HepG2 (cell line): Measurements from ENCODE around the gene BCAS1. TPM values are rescaled to one million over a fixed set of nuclear protein-coding genes. Genes with fewer than 3 reads are reported as not detected.

ENCODE experiments used
- ATAC-seq: fragments of 200-7000 bp; cut with Tn5 transposase; 3 replicates; pipeline ENCODE4 v1.9.1; 2020; ENCODE audit warnings: mild to moderate bottlenecking, moderate library complexity
- BruUV-seq: library from RNA; stranded (reverse); fragments of 400-500 nt; replicated peaks from 2 replicates; lab custom pipeline; 2021; lab: Mats Ljungman, UMichigan
- CTCF ChIA-PET: fragments of 300-600 bp; formaldehyde crosslinking; extraction: SDS; loops from one replicate; lab custom pipeline; 2021; ENCODE audit warnings: low total read pairs, inconsistent platforms, low intra/inter-chr PET ratio; lab: Yijun Ruan, JAX
- POLR2A ChIA-PET: fragments of 350-600 bp; sonication (Branson Sonifier 250); formaldehyde crosslinking; loops from one replicate; lab custom pipeline; 2020; ENCODE audit warnings: antibody characterized with exemption, inconsistent platforms; lab: Yijun Ruan, JAX
- DNase-seq: peaks from one replicate; pipeline ENCODE4 v3.0.0-alpha.2; 2015; ENCODE audit warnings: low spot score
- FAIRE-seq: peaks from 3 replicates; lab custom pipeline; 2011; peaks lifted over from hg19 to GRCh38; lab: Jason Lieb, UNC
- H2AFZ ChIP-seq: one replicate; pipeline ENCODE4 v1.6.1; 2011; ENCODE audit warnings: low read length, inconsistent platforms
- H3K27ac ChIP-seq: fragments of 300-600 bp; 3 replicates; pipeline ENCODE4 v1.8.0; 2011; ENCODE audit warnings: mixed run types, mild to moderate bottlenecking, mixed read lengths, low read length, inconsistent platforms; ENCODE audit not compliant: insufficient read depth; ENCODE audit errors: extremely low read length
- H3K27me3 ChIP-seq, 2 experiments: fragments of 200-600 bp in 1 of 2; 2 replicates in 1 of 2; 3 replicates in 1 of 2; pipeline versions ENCODE4 v1.6.0 to v1.8.0; 2011; ENCODE audit warnings: low read length in 2 of 2, mild to moderate bottlenecking in 2 of 2, moderate library complexity in 2 of 2, inconsistent platforms in 1 of 2; ENCODE audit not compliant: insufficient read depth in 2 of 2, control insufficient read depth in 1 of 2
- H3K36me3 ChIP-seq, 2 experiments: fragments of 200-600 bp in 1 of 2; replicated peaks in 1 of 2; 2 replicates in 1 of 2; 3 replicates in 1 of 2; pipeline versions ENCODE4 v1.5.1 to v1.8.0; 2011; ENCODE audit warnings: low read length in 2 of 2, inconsistent platforms in 1 of 2; ENCODE audit not compliant: insufficient read depth in 2 of 2, control insufficient read depth in 1 of 2
- H3K4me1 ChIP-seq: 2 replicates; pipeline ENCODE4 v1.5.1; 2012; ENCODE audit warnings: low read length, inconsistent platforms; ENCODE audit not compliant: insufficient read depth
- H3K4me2 ChIP-seq: 2 replicates; pipeline ENCODE4 v1.6.0; 2011; ENCODE audit warnings: low read depth, low read length, inconsistent platforms
- H3K4me3 ChIP-seq, 3 experiments: fragments of 200-600 bp in 1 of 3; sonication (generic), shearing (Covaris generic) in 1 of 3; replicated peaks in 1 of 3; 2 replicates each; pipeline ENCODE4 v1.5.1; 2011 to 2016; ENCODE audit warnings: low read length in 3 of 3, inconsistent platforms in 2 of 3, low read depth in 2 of 3, mild to moderate bottlenecking in 2 of 3, control low read depth in 1 of 3, mixed read lengths in 1 of 3; ENCODE audit not compliant: insufficient read depth in 1 of 3
- H3K79me2 ChIP-seq: one replicate; pipeline ENCODE4 v1.6.1; 2011; ENCODE audit warnings: low read length, inconsistent platforms; ENCODE audit not compliant: insufficient read depth
- H3K9ac ChIP-seq: 2 replicates; pipeline ENCODE4 v1.6.0; 2011; ENCODE audit warnings: mild to moderate bottlenecking, low read depth, low read length, inconsistent platforms; ENCODE audit not compliant: insufficient read depth
- H3K9me3 ChIP-seq: 2 replicates; pipeline ENCODE4 v1.5.1; 2012; ENCODE audit warnings: mild to moderate bottlenecking, low read length
- H4K20me1 ChIP-seq: 2 replicates; pipeline ENCODE4 v1.6.0; 2011; ENCODE audit warnings: inconsistent platforms, mild to moderate bottlenecking, low read length, moderate library complexity; ENCODE audit not compliant: insufficient read depth
- ATF7-NPFF ChIP-seq: sonication (generic); formaldehyde crosslinking; IDR thresholded peaks from 2 replicates; pipeline ENCODE4 v1.8.1; 2023; ENCODE audit warnings: mild to moderate bottlenecking, low read depth, missing genetic modification reagents, moderate library complexity
- CAMTA2 ChIP-seq: sonication (generic); formaldehyde crosslinking; IDR thresholded peaks from 2 replicates; pipeline ENCODE4 v1.4.0; 2020; ENCODE audit warnings: mild to moderate bottlenecking, missing genetic modification reagents, borderline replicate concordance
- KDM2A ChIP-seq: sonication (generic); formaldehyde crosslinking; IDR thresholded peaks from 2 replicates; pipeline ENCODE4 v1.4.0; 2020; ENCODE audit warnings: low read depth, missing genetic modification reagents, borderline replicate concordance
- MAF1 ChIP-seq: sonication (generic); formaldehyde crosslinking; IDR thresholded peaks from 2 replicates; pipeline ENCODE4 v1.5.0; 2020; ENCODE audit warnings: missing genetic modification reagents, borderline replicate concordance
- MTA1 ChIP-seq: sonication (generic); formaldehyde crosslinking; IDR thresholded peaks from 2 replicates; pipeline ENCODE4 v1.4.0; 2020; ENCODE audit warnings: missing genetic modification reagents, mild to moderate bottlenecking, borderline replicate concordance
- MTF2 ChIP-seq: sonication (generic); formaldehyde crosslinking; IDR thresholded peaks from 2 replicates; pipeline ENCODE4 v1.5.0; 2020; ENCODE audit warnings: missing genetic modification reagents, borderline replicate concordance
- SIX4 ChIP-seq: sonication (generic); formaldehyde crosslinking; IDR thresholded peaks from 2 replicates; pipeline ENCODE4 v1.4.0; 2020; ENCODE audit warnings: missing genetic modification reagents
- TP53 ChIP-seq: sonication (generic); formaldehyde crosslinking; conservative IDR thresholded peaks from 2 replicates; pipeline ENCODE4 v1.4.0; 2020; ENCODE audit warnings: missing genetic modification reagents
- ZNF496 ChIP-seq: sonication (generic); formaldehyde crosslinking; IDR thresholded peaks from 2 replicates; pipeline ENCODE4 v1.8.1; 2023; ENCODE audit warnings: mild to moderate bottlenecking, moderate library complexity, missing genetic modification reagents; ENCODE audit not compliant: insufficient replicate concordance
- WGBS: methylation state at CpG from one replicate; pipeline ENCODE4 v1.1.6; 2017; ENCODE audit warnings: low lambda C conversion rate; 5-methylcytosine and 5-hydroxymethylcytosine counted together
- in situ Hi-C: cut with HindIII; loops from 2 replicates; pipeline ENCODE4 v1.10.0; 2017; ENCODE audit warnings: low pct_unique_long_range_greater_than_20kb; ENCODE audit not compliant: extremely low pct_ligation_motif_present
- intact Hi-C: fragments of 100-400 bp; cut with micrococcal nuclease; formaldehyde crosslinking; loops from one replicate; pipeline ENCODE4 v1.10.0; 2022; ENCODE audit not compliant: unreplicated experiment
- polyA plus RNA-seq, 8 experiments: library from polyadenylated mRNA; depleted of rRNA in 3 of 8; stranded (reverse) in 7 of 8; unstranded in 1 of 8; fragments of >200 nt; fragmentation: Illumina TruSeq in 4 of 8; extraction: Trizol in 4 of 8; gene quantifications; 2 replicates each; pipeline versions ENCODE4 v1.2.1 to v1.2.3, GENCODE V29; 2011 to 2016; ENCODE audit warnings: low read depth in 4 of 8, missing spikeins in 1 of 8, mixed read lengths in 1 of 8; ENCODE audit not compliant: insufficient read depth in 1 of 8
- total RNA-seq, 5 experiments: library from RNA; depleted of rRNA; stranded (reverse); fragments of >200 nt; fragmentation: Illumina TruSeq; extraction: Trizol; gene quantifications; 2 replicates each; pipeline ENCODE4 v1.2.3, GENCODE V29; 2016; ENCODE audit warnings: low read depth in 1 of 5
- TF ChIP-seq, protein P1 (sequence below): sonication (generic); formaldehyde crosslinking; IDR thresholded peaks from 2 replicates; pipeline ENCODE4 v1.5.0; 2020; ENCODE audit warnings: mild to moderate bottlenecking, missing genetic modification reagents
- TF ChIP-seq, protein P2 (sequence below): sonication (generic); formaldehyde crosslinking; IDR thresholded peaks from 2 replicates; pipeline ENCODE4 v1.5.1; 2020; ENCODE audit warnings: mild to moderate bottlenecking, missing genetic modification reagents, moderate library complexity

The BCAS1 gene
- total and polyA plus RNA-seq, 2 of the 13 experiments (the other 11 are each of a cell fraction or from before 2014, with no cell fraction given), result 0.55 to 0.91 TPM

DNA sequence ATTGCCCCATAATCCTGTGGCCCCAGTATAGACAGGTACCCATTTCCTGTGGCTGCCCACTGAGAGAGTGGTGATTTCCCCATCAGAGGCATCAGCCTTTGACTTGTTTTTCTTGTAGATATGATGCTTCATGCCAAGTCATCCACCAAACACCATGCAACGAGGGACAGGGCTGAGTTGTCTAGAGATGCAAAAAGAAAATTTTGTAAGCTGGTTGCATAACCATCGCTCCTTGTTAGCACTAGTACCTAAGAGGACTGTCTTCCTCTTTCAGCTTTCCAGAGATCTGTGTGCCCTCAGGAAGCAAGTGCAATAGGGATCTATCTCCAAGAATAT, 166.8 kb downstream of the BCAS1 start:
- intact Hi-C loops, result no loop called here
- TF ChIP-seq KDM2A (CRISPR knock-in tag) (no peak), ATF7-NPFF (CRISPR knock-in tag) (no peak), MAF1 (CRISPR knock-in tag) (no peak), CAMTA2 (CRISPR knock-in tag) (no peak), TP53 (CRISPR knock-in tag) (no peak), MTA1 (CRISPR knock-in tag) (no peak), MTF2 (CRISPR knock-in tag) (no peak), ZNF496 (no peak), SIX4 (no peak)
- TF ChIP-seq, protein P1, sequence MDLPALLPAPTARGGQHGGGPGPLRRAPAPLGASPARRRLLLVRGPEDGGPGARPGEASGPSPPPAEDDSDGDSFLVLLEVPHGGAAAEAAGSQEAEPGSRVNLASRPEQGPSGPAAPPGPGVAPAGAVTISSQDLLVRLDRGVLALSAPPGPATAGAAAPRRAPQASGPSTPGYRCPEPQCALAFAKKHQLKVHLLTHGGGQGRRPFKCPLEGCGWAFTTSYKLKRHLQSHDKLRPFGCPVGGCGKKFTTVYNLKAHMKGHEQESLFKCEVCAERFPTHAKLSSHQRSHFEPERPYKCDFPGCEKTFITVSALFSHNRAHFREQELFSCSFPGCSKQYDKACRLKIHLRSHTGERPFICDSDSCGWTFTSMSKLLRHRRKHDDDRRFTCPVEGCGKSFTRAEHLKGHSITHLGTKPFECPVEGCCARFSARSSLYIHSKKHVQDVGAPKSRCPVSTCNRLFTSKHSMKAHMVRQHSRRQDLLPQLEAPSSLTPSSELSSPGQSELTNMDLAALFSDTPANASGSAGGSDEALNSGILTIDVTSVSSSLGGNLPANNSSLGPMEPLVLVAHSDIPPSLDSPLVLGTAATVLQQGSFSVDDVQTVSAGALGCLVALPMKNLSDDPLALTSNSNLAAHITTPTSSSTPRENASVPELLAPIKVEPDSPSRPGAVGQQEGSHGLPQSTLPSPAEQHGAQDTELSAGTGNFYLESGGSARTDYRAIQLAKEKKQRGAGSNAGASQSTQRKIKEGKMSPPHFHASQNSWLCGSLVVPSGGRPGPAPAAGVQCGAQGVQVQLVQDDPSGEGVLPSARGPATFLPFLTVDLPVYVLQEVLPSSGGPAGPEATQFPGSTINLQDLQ (CRISPR knock-in tag), result no peak
- TF ChIP-seq, protein P2, sequence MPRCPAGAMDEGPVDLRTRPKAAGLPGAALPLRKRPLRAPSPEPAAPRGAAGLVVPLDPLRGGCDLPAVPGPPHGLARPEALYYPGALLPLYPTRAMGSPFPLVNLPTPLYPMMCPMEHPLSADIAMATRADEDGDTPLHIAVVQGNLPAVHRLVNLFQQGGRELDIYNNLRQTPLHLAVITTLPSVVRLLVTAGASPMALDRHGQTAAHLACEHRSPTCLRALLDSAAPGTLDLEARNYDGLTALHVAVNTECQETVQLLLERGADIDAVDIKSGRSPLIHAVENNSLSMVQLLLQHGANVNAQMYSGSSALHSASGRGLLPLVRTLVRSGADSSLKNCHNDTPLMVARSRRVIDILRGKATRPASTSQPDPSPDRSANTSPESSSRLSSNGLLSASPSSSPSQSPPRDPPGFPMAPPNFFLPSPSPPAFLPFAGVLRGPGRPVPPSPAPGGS (CRISPR knock-in tag), result no peak
- Histone ChIP-seq H3K36me3 (no peaks in the 10 kb centered on the region), H3K4me3 (no peak overlapping the region), H3K4me1 (peaks cover 32% of the 10 kb centered on the region), H3K79me2 (no peaks in the 10 kb centered on the region), H3K27ac (no peak overlapping the region), H2AFZ (no peak overlapping the region), H4K20me1 (no peaks in the 10 kb centered on the region), H3K9me3 (no peaks in the 10 kb centered on the region), H3K4me2 (no peak overlapping the region), H3K9ac (no peak overlapping the region), H3K27me3 (peaks cover 0 to 10% of the 10 kb centered on the region in 2 experiments; a peak in 2 of 5 replicates)
- FAIRE-seq (no peak), DNase-seq (no peak), ATAC-seq (no peak)
- in situ Hi-C loops, result no loop called here
- WGBS, result 45% methylated on average over 2 of the region's 2 CpGs
- BruUV-seq, result no TSS peak
- CTCF ChIA-PET, result no interaction called here
- POLR2A ChIA-PET, result no interaction called here
